HT-29 (cell line): ENCODE measurements around the gene MARCHF11. TPM values are rescaled to one million over a fixed set of nuclear protein-coding genes. Genes with fewer than 3 reads are reported as not detected.

Source experiments
- DNase-seq: peaks from one replicate; pipeline ENCODE4 v3.0.0-alpha.2; 2015; ENCODE audit warnings: low spot score
- total RNA-seq: library from RNA; depleted of rRNA; stranded (reverse); fragments of >200 nt; shearing (Covaris generic); gene quantifications from 2 replicates; pipeline ENCODE4 v1.2.3, GENCODE V29; 2014

Gene MARCHF11
- total RNA-seq, 1 experiment from 2014 or later = not detected

DNA sequence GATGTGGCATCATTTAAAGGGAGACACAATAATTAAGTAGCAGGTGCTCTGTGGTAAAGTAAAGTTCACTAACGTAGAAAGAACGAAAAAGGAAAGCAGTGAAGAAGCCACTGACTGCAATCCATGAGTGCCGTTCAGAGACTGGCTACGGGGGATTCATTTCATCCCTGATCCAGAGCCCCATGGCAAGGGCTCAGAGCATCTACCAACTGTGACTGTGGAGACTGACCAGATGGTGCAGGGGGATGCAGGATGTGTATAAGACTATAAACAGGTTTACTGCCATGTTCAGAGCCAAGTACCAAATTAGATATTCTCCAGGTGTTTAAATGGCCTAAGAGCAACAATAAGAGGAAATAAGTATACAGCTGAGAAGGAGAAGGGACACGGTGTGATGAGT lies 47.7 kb downstream of the MARCHF11 start:
- DNase-seq = no peak

DNA sequence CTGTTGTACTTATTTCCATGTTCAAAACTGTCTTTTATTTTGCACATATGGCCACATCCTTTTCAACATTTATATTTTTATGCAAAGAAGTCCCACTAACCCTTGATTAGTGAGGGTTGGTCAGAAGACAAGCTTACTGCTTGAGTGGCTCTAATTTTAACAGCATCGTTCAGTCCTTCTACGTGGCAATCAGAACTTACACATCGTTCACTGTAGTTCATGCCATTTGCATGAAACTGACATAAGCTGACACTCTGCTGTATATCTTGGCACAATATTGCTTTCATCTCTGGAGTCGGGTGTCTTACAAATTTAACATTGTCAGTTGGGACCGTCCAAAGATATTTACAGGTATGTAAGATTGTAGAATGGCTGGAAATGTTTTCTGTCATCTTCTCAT lies 50.6 kb downstream of the MARCHF11 start:
- no peak for DNase-seq

DNA sequence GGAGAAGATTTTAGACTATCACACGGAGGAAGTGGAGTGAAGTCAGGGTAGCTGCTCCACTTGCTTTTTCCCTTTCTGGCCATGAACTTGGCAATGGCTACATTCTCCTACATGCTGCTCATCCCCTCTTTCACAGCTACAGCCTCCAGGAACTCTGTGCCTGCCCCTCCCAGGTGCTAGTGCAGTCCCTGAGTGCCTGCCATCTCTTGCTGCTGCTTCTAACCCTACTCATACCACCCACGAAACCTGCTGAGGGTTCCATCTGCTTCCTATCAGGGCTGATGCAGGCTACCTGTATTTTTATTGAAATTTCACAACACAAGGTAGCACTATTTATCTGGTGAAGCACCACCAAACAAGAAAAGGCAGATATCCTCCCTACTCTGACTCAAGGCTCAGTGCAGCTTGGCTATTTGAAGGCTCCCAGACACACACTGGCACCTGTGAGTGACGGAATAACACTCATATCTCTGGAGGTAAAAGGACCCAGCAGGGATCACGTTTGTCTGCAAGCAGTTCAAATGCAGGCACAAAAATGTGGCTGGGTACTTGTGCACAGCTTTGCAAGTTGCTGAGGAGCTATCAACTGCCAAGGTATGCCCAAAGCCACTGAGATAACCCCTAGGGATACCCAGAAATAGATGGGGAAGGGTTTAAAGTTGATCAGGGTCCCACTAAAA lies 51.6 kb downstream of the MARCHF11 start:
- no peak for DNase-seq

DNA sequence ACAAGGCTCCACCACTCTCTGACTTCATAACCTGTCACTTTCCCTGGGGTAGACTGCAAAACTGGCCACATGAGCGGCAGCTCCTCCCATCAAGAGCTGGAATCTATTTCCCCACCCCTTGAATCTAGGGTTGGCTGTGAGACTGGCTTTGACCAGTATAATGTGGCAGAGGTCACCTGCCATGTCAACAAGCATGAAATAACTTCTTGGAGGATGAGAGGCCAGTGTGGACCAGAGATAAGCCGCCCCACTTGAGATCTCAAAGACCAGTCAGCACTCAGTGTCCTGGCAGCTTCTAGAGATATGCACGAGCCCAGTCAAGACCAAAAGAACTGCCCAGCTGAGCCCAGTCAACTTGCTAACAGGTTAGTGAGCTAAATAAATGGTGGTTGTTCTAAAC lies 59.0 kb downstream of the MARCHF11 start:
- no peak for DNase-seq

DNA sequence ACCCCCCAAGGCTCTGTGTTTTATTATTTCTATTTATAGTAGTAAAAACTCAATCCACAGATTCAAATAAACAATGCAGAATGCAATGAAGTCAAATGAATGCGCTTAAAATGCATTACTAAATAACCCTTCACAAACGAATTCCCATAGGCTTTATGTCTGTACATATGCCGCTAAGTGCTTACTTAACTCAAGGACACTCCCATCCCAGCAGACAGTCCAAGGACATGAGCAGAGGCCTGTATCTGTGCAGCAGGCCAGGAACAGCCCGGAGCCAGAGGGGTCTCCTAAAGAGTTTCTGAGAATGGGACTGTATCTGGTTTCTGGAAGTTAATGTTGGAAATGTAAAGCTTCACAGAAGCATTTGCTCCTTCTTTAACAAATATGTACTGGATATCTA lies 59.8 kb downstream of the MARCHF11 start:
- no peak for DNase-seq

GRCh38 chr5:16115140-16115539 lies 64.5 kb downstream of the MARCHF11 start:
- no peak for DNase-seq

- DNase-seq = no peak
These were observed 71.2 kb downstream of the MARCHF11 start for GRCh38 chr5:16108418-16108817.

- no peak for DNase-seq
These were observed 74.6 kb downstream of the MARCHF11 start for GRCh38 chr5:16104961-16105360.

DNA sequence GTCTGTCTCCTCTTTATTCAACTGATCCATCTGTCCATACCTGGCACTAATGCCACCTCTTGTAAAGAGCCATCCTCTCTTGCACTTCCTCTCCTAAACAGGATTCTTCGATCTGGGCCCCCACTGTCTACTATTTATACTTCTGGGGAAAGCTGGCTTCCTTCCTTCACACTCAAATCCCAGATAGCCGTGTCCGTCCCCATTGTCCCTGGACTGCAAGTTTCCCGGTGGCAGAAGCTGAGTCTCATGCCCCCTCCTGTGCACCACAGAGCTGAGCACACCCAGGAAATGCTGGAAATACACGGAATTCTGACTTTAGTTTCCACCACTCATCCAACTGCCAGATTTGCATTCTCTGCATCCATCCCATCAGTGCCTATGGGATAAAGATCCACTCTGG lies 84.0 kb downstream of the MARCHF11 start:
- DNase-seq = no peak

DNA sequence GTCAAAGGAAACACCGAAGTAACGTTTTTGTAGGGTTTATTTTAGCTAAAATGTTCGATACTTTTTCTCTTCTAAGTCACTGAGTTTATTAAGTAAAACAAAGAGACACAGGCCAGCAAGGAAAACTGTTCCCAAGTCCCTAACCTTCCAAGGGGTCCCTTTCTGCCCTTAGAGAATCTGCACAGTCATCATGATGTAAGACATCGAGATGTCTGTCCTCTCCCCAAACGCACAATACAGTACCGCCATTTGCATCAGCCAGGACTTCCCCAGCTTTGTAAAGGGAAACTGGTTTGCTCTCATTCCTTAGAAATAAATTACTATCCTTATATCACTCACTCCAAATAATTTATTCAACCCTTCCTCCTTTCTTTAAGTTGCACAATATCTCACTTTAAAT lies 89.3 kb downstream of the MARCHF11 start:
- no peak for DNase-seq

GRCh38 chr5:16082982-16083381 lies 96.6 kb downstream of the MARCHF11 start:
- no peak for DNase-seq

DNA sequence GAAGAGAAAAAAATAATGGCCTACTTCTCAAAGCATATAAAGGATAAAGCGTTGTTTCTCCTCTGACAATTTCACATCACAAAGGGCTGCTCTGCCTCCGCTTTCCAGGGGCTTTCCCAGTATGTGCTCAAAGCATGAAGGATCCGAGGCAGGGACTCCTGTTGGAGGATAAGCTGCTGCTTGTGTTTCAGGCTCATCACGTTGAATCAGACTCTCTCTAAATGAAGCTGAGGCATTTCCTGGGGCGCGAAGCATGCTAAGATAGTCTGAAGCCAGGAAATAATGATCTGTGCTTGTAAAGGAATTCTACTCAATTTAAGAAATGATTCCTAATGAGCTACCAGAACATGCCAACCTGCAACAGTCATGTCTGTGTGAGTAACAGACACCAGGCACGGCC lies 97.5 kb downstream of the MARCHF11 start:
- DNase-seq = no peak

DNA sequence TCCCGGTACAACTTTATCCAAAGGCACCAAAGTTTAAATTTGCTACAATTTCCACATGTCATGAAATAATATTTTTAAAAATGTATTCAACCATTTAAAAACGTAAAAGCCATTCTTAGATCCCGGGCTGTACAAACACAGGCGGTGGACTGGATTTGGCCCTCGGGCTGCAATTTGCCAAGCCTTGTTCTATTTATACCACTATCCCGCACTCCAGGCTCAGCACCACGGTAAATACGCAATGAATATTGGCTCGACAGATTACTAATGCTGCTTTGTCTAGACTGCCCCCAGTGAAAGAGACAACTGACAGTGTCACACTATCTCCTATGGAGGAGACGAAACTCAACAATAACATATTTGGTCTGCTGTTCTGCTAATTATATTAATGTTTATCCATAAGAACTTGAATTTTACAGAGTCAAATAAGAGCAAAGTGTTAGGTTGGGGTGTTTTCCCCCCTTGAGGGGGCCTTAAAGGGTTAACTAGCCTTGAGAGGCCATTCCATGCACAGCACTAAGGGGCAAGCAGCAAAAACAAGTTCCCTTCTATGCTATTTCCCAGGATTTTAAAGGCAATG lies 98.1 kb downstream of the MARCHF11 start:
- no peak for DNase-seq

GRCh38 chr5:16076657-16077056 lies 102.9 kb downstream of the MARCHF11 start:
- DNase-seq = no peak

GRCh38 chr5:16074358-16074757 lies 105.2 kb downstream of the MARCHF11 start:
- no peak for DNase-seq

GRCh38 chr5:16072616-16073015 lies 107.0 kb downstream of the MARCHF11 start:
- DNase-seq = no peak

DNA sequence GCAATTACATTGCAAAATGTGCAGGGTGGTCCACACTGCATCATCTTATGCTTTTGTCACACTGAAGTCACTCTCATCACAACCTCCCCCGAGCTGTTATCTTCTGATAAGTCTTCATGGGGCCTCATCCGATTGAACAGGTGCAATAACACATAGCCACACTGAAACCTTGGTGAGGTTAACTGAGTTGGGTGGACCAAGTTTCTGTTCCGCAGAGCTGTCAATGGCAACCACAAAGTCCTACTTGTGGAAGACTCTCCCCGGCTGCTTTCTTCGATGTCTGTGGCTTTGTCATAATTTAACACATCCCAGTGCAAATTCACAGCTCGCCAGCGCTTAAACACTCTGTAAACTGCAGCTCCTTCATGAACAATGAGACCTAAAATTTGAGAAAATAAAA lies 112.2 kb downstream of the MARCHF11 start:
- no peak for DNase-seq

DNA sequence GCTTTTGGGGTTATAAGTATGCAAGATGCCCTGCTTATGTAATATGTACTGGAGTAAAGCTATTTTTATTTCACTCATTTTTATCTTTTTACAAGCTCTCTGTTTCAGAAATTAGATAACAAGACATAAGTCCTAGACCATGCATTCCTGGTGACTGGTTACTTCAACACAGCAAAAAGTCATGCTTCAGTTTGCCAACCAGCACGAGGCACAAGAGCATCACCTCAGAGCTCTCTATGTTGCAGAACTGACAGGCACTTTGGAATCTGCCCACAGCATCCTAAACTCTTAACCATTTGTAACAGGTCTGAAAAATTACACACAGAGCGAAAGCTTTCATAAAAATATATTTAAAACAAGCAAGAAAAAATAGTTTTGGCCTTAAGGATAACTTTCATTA lies 112.8 kb downstream of the MARCHF11 start:
- no peak for DNase-seq

DNA sequence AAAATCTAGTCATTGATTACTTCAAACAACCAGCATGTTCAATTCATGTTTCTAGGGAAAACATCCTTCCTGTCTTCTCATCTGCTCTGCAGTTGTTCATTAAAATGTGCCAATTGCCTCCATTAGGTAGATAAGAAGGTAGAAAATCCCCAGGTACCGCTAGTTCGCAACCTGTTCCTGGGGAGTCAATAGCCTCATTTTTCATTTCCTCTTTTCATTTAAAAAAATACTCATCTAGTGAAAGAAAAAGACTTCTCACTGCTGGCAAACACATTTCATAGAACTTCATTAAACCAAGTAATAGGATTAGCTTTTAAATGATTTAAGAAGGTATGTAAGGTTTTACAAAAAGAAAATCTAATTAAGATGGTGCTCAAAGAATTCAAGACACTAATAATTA lies 113.3 kb downstream of the MARCHF11 start:
- DNase-seq = no peak

- no peak for DNase-seq
These were observed 113.8 kb downstream of the MARCHF11 start for GRCh38 chr5:16065831-16066230.

DNA sequence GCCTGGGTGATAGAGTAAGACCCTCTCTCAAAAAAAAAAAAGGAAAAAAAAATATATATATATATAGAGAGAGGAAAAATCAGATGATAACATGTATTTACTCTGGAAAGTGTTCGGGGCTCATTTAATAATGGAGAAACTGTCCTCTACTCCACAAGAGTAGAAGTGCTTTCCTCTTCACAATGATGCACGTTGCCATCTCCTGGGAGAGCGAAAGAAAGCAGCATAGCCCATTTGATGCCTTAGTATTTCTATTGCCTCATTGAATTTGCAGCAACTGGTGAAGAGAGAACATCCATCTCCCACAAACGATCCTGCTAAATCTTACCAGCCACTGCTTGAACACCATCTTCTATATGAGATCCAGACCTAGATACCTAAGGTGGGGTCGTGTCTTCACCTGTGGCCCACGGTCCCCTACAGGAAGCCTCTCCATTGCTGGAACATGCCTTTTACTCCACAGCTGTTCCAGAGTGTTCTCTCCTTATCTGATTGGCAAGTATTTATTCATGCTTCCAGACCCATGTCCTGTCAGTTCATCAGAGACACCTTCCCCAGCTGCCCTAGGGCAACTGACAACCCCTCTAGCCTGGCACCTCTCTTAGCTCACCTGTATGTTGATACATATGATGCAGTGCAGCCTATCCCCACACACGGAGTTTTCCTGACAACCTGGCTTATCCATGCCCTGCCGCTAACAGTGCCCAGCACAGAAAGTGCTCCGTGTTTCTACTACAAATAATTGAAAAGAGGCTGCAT lies 115.3 kb downstream of the MARCHF11 start:
- DNase-seq = no peak

GRCh38 chr5:16061163-16061562 lies 118.4 kb downstream of the MARCHF11 start:
- no peak for DNase-seq

GRCh38 chr5:16057277-16057676 lies 122.3 kb downstream of the MARCHF11 start:
- DNase-seq = no peak
